Measurements from ENCODE around the gene PDHB. TPM values are rescaled to one million over a fixed set of nuclear protein-coding genes. Genes with fewer than 3 reads are reported as not detected.

The PDHB gene
- total and polyA plus RNA-seq, 2 donors, result 74.4 to 86.0 TPM

DNA sequence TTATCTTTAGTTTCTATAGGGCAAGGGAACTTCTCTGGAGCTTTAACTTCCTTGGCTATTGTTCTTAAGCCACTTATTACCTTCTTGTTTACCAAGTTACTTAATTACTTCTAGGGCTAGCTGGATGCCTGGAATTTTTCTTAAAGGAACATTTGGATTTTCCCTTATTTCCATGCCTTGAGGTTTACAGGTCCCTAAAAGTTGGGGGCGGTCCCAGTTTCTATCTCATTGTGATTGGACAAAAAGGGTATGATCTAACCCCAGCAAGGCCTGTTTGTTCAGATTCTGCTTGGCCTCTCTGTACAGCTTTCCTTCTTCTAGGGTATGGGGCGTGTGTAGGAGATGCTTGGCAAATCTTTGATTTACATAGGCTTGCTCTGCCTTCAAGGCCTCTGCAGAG lies 17.4 kb downstream of the PDHB start:
- H3K4me1 ChIP-seq (ENCODE audit: control insufficient read depth in 2 of 2, insufficient read depth in 2 of 2, low read length in 2 of 2), result no peaks in the 10 kb centered on the region
- H3K27me3 ChIP-seq (ENCODE audit: control insufficient read depth in 2 of 2, insufficient read depth in 1 of 2, low read length in 1 of 2), result no peaks in the 10 kb centered on the region
- WGBS, result over 99% methylated on average over 2 of the region's 2 CpGs
- no peak overlapping the region for H3K4me3 ChIP-seq (ENCODE audit: low read length in 2 of 2)
- H3K36me3 ChIP-seq (ENCODE audit: control insufficient read depth in 2 of 2, insufficient read depth in 2 of 2, low read length in 1 of 2), result peaks cover 10 to 15% of the 10 kb centered on the region in 2 donors
- H3K27ac ChIP-seq (ENCODE audit: low read depth in 1 of 2, low read length in 1 of 2), result no peak overlapping the region
- no peak for DNase-seq (ENCODE audit: low read depth in 6 of 9, low spot score in 9 of 9)
- no peaks in the 10 kb centered on the region for H3K9me3 ChIP-seq (ENCODE audit: control insufficient read depth in 2 of 2, insufficient read depth in 1 of 2, low read length in 1 of 2)

DNA sequence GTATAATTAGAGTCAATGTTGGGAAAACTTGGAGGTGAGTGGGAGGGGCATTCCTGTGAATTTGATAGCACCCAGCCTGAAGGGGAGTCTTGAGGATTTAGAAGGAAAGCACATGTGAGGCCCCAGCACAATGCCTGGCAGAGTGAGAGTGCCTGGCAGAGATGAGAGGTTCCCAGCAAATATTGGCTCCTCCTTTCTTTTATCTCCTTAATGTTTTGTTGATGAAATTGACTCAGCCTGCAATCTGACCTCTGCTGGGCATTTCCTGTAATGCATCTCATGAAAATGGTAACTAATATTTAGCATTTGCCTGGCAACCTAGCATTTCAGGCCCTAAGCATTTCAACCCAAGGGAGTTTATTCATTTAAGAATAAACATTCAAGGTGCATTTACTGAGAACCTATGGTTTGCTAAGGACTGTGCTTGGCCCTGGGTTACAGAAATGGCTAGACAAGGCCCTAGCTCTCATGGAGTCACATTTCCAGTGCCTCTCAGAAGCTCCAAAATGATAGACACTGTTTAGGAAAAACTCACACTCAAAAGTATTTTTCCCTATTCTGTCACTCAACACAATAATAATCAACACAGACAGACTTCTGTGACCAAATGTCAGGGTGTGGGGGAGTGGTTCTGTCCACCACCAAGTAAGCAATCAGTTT lies 19.0 kb downstream of the PDHB start:
- peak; percentile 4 to 71 (median 48) for DNase-seq (ENCODE audit: low read depth in 6 of 9, low spot score in 9 of 9)
- H3K9me3 ChIP-seq (ENCODE audit: control insufficient read depth in 2 of 2, insufficient read depth in 1 of 2, low read length in 1 of 2), result no peaks in the 10 kb centered on the region
- no peak overlapping the region for H3K4me3 ChIP-seq (ENCODE audit: low read length in 2 of 2)
- H3K36me3 ChIP-seq (ENCODE audit: control insufficient read depth in 2 of 2, insufficient read depth in 2 of 2, low read length in 1 of 2), result peaks cover 20 to 22% of the 10 kb centered on the region in 2 donors
- no peaks in the 10 kb centered on the region for H3K27me3 ChIP-seq (ENCODE audit: control insufficient read depth in 2 of 2, insufficient read depth in 1 of 2, low read length in 1 of 2)
- H3K4me1 ChIP-seq (ENCODE audit: control insufficient read depth in 2 of 2, insufficient read depth in 2 of 2, low read length in 2 of 2), result no peaks in the 10 kb centered on the region
- H3K27ac ChIP-seq (ENCODE audit: low read depth in 1 of 2, low read length in 1 of 2), result no peak overlapping the region

DNA sequence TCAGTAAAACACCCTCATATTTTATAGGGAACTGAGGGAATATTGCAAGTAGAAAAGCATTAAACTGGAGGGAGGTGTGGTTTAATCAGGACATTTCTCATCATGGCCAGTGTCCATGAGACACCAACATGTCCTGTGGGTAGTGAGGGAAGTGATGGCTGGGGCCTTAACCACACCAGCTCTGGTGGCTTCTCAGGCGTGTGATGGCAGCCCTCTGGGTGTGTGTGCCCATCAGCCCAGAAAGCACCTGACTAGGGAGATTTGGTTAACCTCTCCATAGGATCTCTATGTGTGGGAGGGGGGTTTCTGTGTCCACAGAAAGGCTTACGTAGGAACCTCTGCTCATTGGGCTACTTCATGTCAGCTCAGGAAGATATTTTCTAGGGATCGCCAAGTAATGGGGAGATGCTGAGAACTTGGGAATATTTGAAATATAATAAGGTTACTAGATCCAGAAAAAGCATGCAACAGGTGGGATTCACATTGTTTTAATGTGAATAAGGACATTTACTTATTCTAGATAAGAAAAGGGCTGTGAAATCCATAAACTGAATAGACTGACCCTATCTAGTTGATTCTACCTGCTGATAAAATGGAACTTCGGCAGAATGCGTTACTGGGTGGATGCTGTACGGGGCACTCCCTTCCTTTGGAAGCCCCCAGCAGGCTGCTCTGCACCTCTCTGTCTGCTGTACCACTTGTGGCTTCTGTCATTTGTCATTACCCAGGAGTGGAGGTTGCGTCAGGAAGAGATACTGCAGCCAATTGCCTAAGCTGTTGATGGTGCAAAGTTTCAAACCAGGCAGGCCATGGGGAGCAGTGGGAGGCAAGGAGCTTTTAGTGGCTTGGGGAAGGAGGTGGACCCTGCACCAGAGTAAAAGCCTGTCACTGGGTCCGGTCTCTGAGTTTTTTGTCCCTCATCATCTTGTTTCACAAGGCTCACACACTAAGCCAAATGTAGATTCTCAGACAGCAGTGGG lies 21.5 kb downstream of the PDHB start:
- Histone ChIP-seq H3K36me3 (ENCODE audit: control insufficient read depth in 2 of 2, insufficient read depth in 2 of 2, low read length in 1 of 2) (peaks cover 23 to 29% of the 10 kb centered on the region in 2 donors), H3K27ac (ENCODE audit: low read depth in 1 of 2, low read length in 1 of 2) (no peak overlapping the region), H3K4me1 (ENCODE audit: control insufficient read depth in 2 of 2, insufficient read depth in 2 of 2, low read length in 2 of 2) (no peaks in the 10 kb centered on the region), H3K27me3 (ENCODE audit: control insufficient read depth in 2 of 2, insufficient read depth in 1 of 2, low read length in 1 of 2) (no peaks in the 10 kb centered on the region), H3K4me3 (ENCODE audit: low read length in 2 of 2) (no peak overlapping the region), H3K9me3 (ENCODE audit: control insufficient read depth in 2 of 2, insufficient read depth in 1 of 2, low read length in 1 of 2) (no peaks in the 10 kb centered on the region)
- no peak for DNase-seq (ENCODE audit: low read depth in 6 of 9, low spot score in 9 of 9)
- 87% methylated on average over 8 of the region's 8 CpGs for WGBS

DNA sequence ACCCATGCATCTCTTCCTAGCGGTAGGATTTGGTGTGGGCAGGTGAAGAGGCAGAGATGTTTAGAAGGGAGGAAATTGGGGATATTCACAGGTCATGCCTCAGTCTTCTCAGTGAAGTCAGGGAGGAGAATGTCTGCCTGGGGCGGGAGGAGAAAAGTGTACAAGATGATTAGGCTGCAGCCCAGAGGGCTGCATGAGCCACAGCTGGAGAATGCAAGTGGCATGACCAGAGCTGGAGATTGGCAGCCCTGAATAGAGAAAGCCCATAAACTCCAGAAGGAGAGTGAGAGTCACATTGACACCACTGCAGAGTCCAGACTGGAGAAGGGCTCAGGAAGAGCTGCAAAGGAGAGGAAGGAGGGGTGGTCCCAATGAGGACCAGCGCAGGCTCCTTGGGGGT lies 22.6 kb downstream of the PDHB start:
- DNase-seq (ENCODE audit: low read depth in 6 of 9, low spot score in 9 of 9), result no peak
- H3K4me1 ChIP-seq (ENCODE audit: control insufficient read depth in 2 of 2, insufficient read depth in 2 of 2, low read length in 2 of 2), result no peaks in the 10 kb centered on the region
- no peaks in the 10 kb centered on the region for H3K27me3 ChIP-seq (ENCODE audit: control insufficient read depth in 2 of 2, insufficient read depth in 1 of 2, low read length in 1 of 2)
- H3K36me3 ChIP-seq (ENCODE audit: control insufficient read depth in 2 of 2, insufficient read depth in 2 of 2, low read length in 1 of 2), result peaks cover 20 to 27% of the 10 kb centered on the region in 2 donors
- 98% methylated on average over 3 of the region's 3 CpGs for WGBS
- H3K4me3 ChIP-seq (ENCODE audit: low read length in 2 of 2), result no peak overlapping the region
- no peak overlapping the region for H3K27ac ChIP-seq (ENCODE audit: low read depth in 1 of 2, low read length in 1 of 2)
- H3K9me3 ChIP-seq (ENCODE audit: control insufficient read depth in 2 of 2, insufficient read depth in 1 of 2, low read length in 1 of 2), result no peaks in the 10 kb centered on the region

DNA sequence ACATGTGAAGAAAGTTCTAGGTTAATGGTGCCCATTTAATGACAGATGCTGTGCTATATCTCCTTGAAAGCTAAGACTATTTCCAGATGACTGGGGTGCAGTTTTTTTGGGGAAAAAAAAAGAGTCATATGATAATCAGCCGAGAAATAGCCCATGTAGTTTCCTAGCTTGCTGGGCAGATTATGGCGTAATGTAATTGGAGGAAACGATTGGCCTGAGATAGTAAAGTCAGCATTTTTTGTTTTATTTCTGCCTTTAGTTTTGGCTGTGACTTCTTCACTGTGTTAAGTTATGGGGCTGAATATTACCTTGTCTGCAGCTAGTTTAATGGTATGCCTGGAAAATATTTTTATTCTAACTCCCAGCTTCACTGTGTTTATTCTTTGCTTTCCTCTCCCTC lies 24.0 kb downstream of the PDHB start:
- no peak for DNase-seq (ENCODE audit: low read depth in 6 of 9, low spot score in 9 of 9)
- Histone ChIP-seq H3K27me3 (ENCODE audit: control insufficient read depth in 2 of 2, insufficient read depth in 1 of 2, low read length in 1 of 2) (no peaks in the 10 kb centered on the region), H3K4me3 (ENCODE audit: low read length in 2 of 2) (no peak overlapping the region), H3K36me3 (ENCODE audit: control insufficient read depth in 2 of 2, insufficient read depth in 2 of 2, low read length in 1 of 2) (peaks cover 20 to 27% of the 10 kb centered on the region in 2 donors), H3K27ac (ENCODE audit: low read depth in 1 of 2, low read length in 1 of 2) (no peak overlapping the region), H3K9me3 (ENCODE audit: control insufficient read depth in 2 of 2, insufficient read depth in 1 of 2, low read length in 1 of 2) (no peaks in the 10 kb centered on the region), H3K4me1 (ENCODE audit: control insufficient read depth in 2 of 2, insufficient read depth in 2 of 2, low read length in 2 of 2) (no peaks in the 10 kb centered on the region)
- 96% methylated on average over 3 of the region's 3 CpGs for WGBS

DNA sequence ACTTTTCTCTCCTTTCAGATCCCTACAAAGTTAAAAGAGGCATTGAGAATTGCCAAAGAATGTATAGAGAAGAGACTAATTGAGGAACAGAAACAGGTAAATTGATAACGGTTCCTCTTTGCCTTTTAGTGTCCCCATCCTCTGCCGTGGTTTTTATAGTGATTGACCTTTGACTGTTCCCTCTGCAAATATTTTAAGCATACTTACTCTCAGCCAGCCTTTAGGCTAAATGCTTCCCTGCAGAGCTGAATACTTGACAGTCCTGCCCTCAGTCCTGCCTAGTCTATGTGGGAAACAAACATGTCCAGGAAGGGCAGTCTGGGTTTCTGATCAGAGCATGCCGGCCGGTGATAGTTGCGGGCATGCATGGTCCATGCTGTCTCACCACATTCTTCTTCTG lies 24.7 kb downstream of the PDHB start:
- DNase-seq (ENCODE audit: low read depth in 6 of 9, low spot score in 9 of 9), result no peak
- H3K27ac ChIP-seq (ENCODE audit: low read depth in 1 of 2, low read length in 1 of 2), result no peak overlapping the region
- H3K36me3 ChIP-seq (ENCODE audit: control insufficient read depth in 2 of 2, insufficient read depth in 2 of 2, low read length in 1 of 2), result peaks cover 20 to 32% of the 10 kb centered on the region in 2 donors
- no peaks in the 10 kb centered on the region for H3K27me3 ChIP-seq (ENCODE audit: control insufficient read depth in 2 of 2, insufficient read depth in 1 of 2, low read length in 1 of 2)
- no peaks in the 10 kb centered on the region for H3K9me3 ChIP-seq (ENCODE audit: control insufficient read depth in 2 of 2, insufficient read depth in 1 of 2, low read length in 1 of 2)
- H3K4me1 ChIP-seq (ENCODE audit: control insufficient read depth in 2 of 2, insufficient read depth in 2 of 2, low read length in 2 of 2), result no peaks in the 10 kb centered on the region
- WGBS, result 95% methylated on average over 5 of the region's 5 CpGs
- H3K4me3 ChIP-seq (ENCODE audit: low read length in 2 of 2), result no peak overlapping the region

DNA sequence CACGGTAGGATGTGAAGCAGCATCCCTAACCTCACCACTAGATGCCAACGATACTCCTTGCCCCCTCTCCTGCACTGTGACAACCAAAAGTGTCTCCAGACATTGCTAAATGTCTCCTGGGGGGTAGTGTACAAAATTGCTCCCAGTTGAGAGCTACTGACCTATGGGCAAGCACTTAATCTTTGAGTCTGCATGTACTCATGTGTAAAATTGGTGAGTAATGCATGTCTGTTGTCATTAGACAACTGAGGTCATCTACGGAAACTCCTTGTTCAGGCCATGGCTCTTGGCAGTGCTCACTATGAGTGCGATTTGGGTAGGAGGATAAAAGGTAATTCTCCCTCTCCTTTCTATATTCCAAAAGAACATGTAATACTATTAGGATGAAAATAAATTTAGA lies 29.2 kb downstream of the PDHB start:
- Histone ChIP-seq H3K4me1 (ENCODE audit: control insufficient read depth in 2 of 2, insufficient read depth in 2 of 2, low read length in 2 of 2) (no peaks in the 10 kb centered on the region), H3K4me3 (ENCODE audit: low read length in 2 of 2) (no peak overlapping the region), H3K36me3 (ENCODE audit: control insufficient read depth in 2 of 2, insufficient read depth in 2 of 2, low read length in 1 of 2) (peaks cover 8 to 20% of the 10 kb centered on the region in 2 donors), H3K9me3 (ENCODE audit: control insufficient read depth in 2 of 2, insufficient read depth in 1 of 2, low read length in 1 of 2) (no peaks in the 10 kb centered on the region), H3K27ac (ENCODE audit: low read depth in 1 of 2, low read length in 1 of 2) (no peak overlapping the region), H3K27me3 (ENCODE audit: control insufficient read depth in 2 of 2, insufficient read depth in 1 of 2, low read length in 1 of 2) (no peaks in the 10 kb centered on the region)
- no peak for DNase-seq (ENCODE audit: low read depth in 6 of 9, low spot score in 9 of 9)
- WGBS, result 96% methylated on average over 4 of the region's 4 CpGs

DNA sequence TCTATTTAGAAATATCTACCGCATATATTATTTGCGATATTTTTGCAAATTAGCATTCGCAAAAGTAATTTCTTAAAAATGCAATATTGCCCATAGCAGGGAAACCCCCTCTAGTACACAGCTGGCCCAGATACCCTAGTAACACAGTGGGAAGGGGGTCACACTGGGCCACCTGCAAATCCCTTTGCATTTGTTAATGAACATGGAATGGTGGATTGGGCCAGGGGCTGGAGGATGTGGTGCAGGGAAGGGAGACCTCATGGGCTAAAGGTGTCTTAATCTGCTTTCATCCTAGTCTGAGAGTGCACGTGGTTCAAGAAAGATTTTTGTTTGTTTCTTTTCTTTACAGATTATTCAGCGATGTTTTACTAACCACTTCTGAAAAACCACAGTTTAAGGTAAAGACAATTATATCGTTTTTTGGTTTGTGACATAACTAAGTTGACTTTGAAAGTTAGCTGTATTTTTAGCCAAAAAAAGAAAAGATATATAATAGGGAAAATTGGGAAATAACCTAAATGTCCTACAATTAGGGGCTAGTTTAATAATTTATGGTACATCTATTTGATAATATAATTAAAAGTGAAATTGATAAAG lies 30.0 kb downstream of the PDHB start:
- WGBS, result 52% methylated on average over 6 of the region's 6 CpGs
- H3K36me3 ChIP-seq (ENCODE audit: control insufficient read depth in 2 of 2, insufficient read depth in 2 of 2, low read length in 1 of 2), result peaks cover 8 to 16% of the 10 kb centered on the region in 2 donors
- DNase-seq (ENCODE audit: low read depth in 6 of 9, low spot score in 9 of 9), result no peak

More for the DNA sequence above, 30.0 kb downstream of the PDHB start:
- H3K9me3 ChIP-seq (ENCODE audit: control insufficient read depth in 2 of 2, insufficient read depth in 1 of 2, low read length in 1 of 2), result no peaks in the 10 kb centered on the region
- no peak overlapping the region for H3K27ac ChIP-seq (ENCODE audit: low read depth in 1 of 2, low read length in 1 of 2)
- H3K4me1 ChIP-seq (ENCODE audit: control insufficient read depth in 2 of 2, insufficient read depth in 2 of 2, low read length in 2 of 2), result no peaks in the 10 kb centered on the region
- H3K27me3 ChIP-seq (ENCODE audit: control insufficient read depth in 2 of 2, insufficient read depth in 1 of 2, low read length in 1 of 2), result no peaks in the 10 kb centered on the region
- no peak overlapping the region for H3K4me3 ChIP-seq (ENCODE audit: low read length in 2 of 2)

Data from thymus (tissue), 11 donors.